IMR-90 (cell line): ENCODE results near the gene NPPC. TPM values are rescaled to one million over a fixed set of nuclear protein-coding genes. Genes with fewer than 3 reads are reported as not detected.

ENCODE experiments used
- ATAC-seq: fragments of 200-7000 bp; cut with Tn5 transposase; 2 replicates; pipeline ENCODE4 v1.9.1; 2020; ENCODE audit warnings: low read depth, mild to moderate bottlenecking, moderate library complexity
- BruUV-seq: library from RNA; stranded (reverse); fragments of 400-500 nt; replicated peaks from 2 replicates; lab custom pipeline; 2021; lab: Mats Ljungman, UMichigan
- CTCF ChIA-PET: fragments of 300-600 bp; formaldehyde crosslinking; extraction: SDS; loops from one replicate; lab custom pipeline; 2021; ENCODE audit warnings: antibody characterized with exemption; lab: Yijun Ruan, JAX
- POLR2A ChIA-PET: fragments of 300-600 bp; sonication (Branson Sonifier 250); formaldehyde crosslinking; loops from one replicate; lab custom pipeline; 2022; ENCODE audit warnings: antibody characterized with exemption; ENCODE audit not compliant: unreplicated experiment; lab: Charles Lee
- DNase-seq: peaks from one replicate; pipeline ENCODE4 v3.0.0; 2013
- H2AFZ ChIP-seq: replicated peaks from 2 replicates; pipeline ENCODE3; 2013; ENCODE audit warnings: low read length, mild to moderate bottlenecking; ENCODE audit not compliant: poor library complexity
- H2AK5ac ChIP-seq: 2 replicates; pipeline ENCODE4 v1.6.1; 2013; ENCODE audit warnings: low read depth, low read length, inconsistent platforms
- H2AK9ac ChIP-seq: replicated peaks from 2 replicates; pipeline ENCODE3; 2013; ENCODE audit warnings: mild to moderate bottlenecking, low read depth, low read length, moderate library complexity; ENCODE audit not compliant: poor library complexity
- H2BK120ac ChIP-seq: 2 replicates; pipeline ENCODE4 v1.6.1; 2013; ENCODE audit warnings: low read depth, low read length, inconsistent platforms
- H2BK15ac ChIP-seq: 3 replicates; pipeline ENCODE4 v1.6.1; 2013; ENCODE audit warnings: low read depth, low read length, inconsistent platforms
- H2BK20ac ChIP-seq: 2 replicates; pipeline ENCODE4 v1.6.1; 2013; ENCODE audit warnings: low read depth, mild to moderate bottlenecking, inconsistent platforms, low read length, moderate library complexity
- H2BK5ac ChIP-seq: 2 replicates; pipeline ENCODE4 v1.6.1; 2013; ENCODE audit warnings: mild to moderate bottlenecking, low read depth, low read length, inconsistent platforms; ENCODE audit not compliant: poor library complexity, severe bottlenecking
- H3K14ac ChIP-seq: replicated peaks from 2 replicates; pipeline ENCODE4 v1.6.1; 2013; ENCODE audit warnings: low read depth, low read length, inconsistent platforms
- H3K18ac ChIP-seq: 2 replicates; pipeline ENCODE4 v1.6.1; 2013; ENCODE audit warnings: low read depth, low read length, control low read depth
- H3K23ac ChIP-seq: 2 replicates; pipeline ENCODE4 v1.6.1; 2013; ENCODE audit warnings: low read depth, low read length, inconsistent platforms
- H3K27ac ChIP-seq: 2 replicates; pipeline ENCODE4 v1.5.1; 2013; ENCODE audit warnings: mild to moderate bottlenecking, control low read depth, low read length; ENCODE audit not compliant: insufficient read depth
- H3K27me3 ChIP-seq: 2 replicates; pipeline ENCODE4 v1.6.1; 2013; ENCODE audit warnings: low read length; ENCODE audit not compliant: control insufficient read depth, insufficient read depth
- H3K36me3 ChIP-seq: 2 replicates; pipeline ENCODE4 v1.6.1; 2013; ENCODE audit warnings: low read length, mixed read lengths; ENCODE audit not compliant: control insufficient read depth, insufficient read depth
- H3K4ac ChIP-seq: 2 replicates; pipeline ENCODE4 v1.6.1; 2013; ENCODE audit warnings: low read depth, low read length, inconsistent platforms
- H3K4me1 ChIP-seq: 2 replicates; pipeline ENCODE4 v1.6.1; 2013; ENCODE audit warnings: low read length, mixed read lengths; ENCODE audit not compliant: control insufficient read depth, insufficient read depth
- H3K4me2 ChIP-seq: 2 replicates; pipeline ENCODE4 v1.6.1; 2013; ENCODE audit warnings: low read depth, mild to moderate bottlenecking, control low read depth, low read length, moderate library complexity
- H3K4me3 ChIP-seq: 2 replicates; pipeline ENCODE4 v1.5.1; 2013; ENCODE audit warnings: low read depth, mild to moderate bottlenecking, control low read depth, low read length, moderate library complexity; ENCODE audit not compliant: insufficient read depth
- H3K56ac ChIP-seq: 2 replicates; pipeline ENCODE4 v1.6.1; 2013; ENCODE audit warnings: low read length, inconsistent platforms; ENCODE audit not compliant: insufficient read depth; ENCODE audit errors: extremely low read depth
- H3K79me1 ChIP-seq, 2 experiments: 2 replicates each; pipeline ENCODE4 v1.6.1; 2013; ENCODE audit warnings: low read length in 2 of 2, inconsistent platforms in 1 of 2, low read depth in 1 of 2
- H3K9ac ChIP-seq: 2 replicates; pipeline ENCODE4 v1.6.1; 2013; ENCODE audit warnings: low read depth, low read length, control low read depth
- H3K9me1 ChIP-seq: 2 replicates; pipeline ENCODE4 v1.6.1; 2013; ENCODE audit warnings: low read length, inconsistent platforms; ENCODE audit not compliant: insufficient read depth
- H3K9me3 ChIP-seq: 2 replicates; pipeline ENCODE4 v1.6.1; 2013; ENCODE audit warnings: low read length; ENCODE audit not compliant: control insufficient read depth, insufficient read depth
- H4K20me1 ChIP-seq: 2 replicates; pipeline ENCODE4 v1.6.1; 2013; ENCODE audit warnings: low read length, inconsistent platforms; ENCODE audit not compliant: insufficient read depth
- H4K5ac ChIP-seq: 2 replicates; pipeline ENCODE4 v1.6.1; 2013; ENCODE audit warnings: mild to moderate bottlenecking, low read depth, low read length, control low read depth
- H4K8ac ChIP-seq, 2 experiments: 2 replicates each; pipeline ENCODE4 v1.6.1; 2013; ENCODE audit warnings: low read depth in 2 of 2, low read length in 2 of 2, control low read depth in 1 of 2, inconsistent platforms in 1 of 2
- H4K91ac ChIP-seq: 2 replicates; pipeline ENCODE4 v1.6.1; 2013; ENCODE audit warnings: low read depth, low read length, inconsistent platforms; ENCODE audit not compliant: insufficient read depth
- BHLHE40 ChIP-seq: fragments of 150-350 bp; IDR thresholded peaks from 2 replicates; pipeline ENCODE4 v1.6.1; 2016; ENCODE audit warnings: mild to moderate bottlenecking, low read depth, low read length
- FOS ChIP-seq: fragments of 150-350 bp; IDR thresholded peaks from 2 replicates; pipeline ENCODE4 v1.6.1; 2016; ENCODE audit warnings: low read depth, low read length
- WGBS, 2 experiments: methylation state at CpG; one replicate each; pipeline versions ENCODE4 v1.1.5 to v1.1.7; 2013; ENCODE audit warnings: missing lambda C conversion rate in 2 of 2; ENCODE audit not compliant: insufficient read length in 1 of 2; ENCODE audit errors: extremely low coverage in 2 of 2; 5-methylcytosine and 5-hydroxymethylcytosine counted together
- dilution Hi-C: fragments of 300-500 bp; cut with HindIII; formaldehyde crosslinking; loops from one replicate; pipeline ENCODE4 v1.14.3; 2018; ENCODE audit warnings: low sequenced_read_pairs; ENCODE audit not compliant: unreplicated experiment
- in situ Hi-C: fragments of 300-500 bp; cut with MboI; formaldehyde crosslinking; loops from 3 replicates; pipeline ENCODE4 v1.14.3; 2019; ENCODE audit warnings: low sequenced_read_pairs, inconsistent platforms, mixed read lengths
- intact Hi-C: fragments of 100-400 bp; cut with micrococcal nuclease; formaldehyde crosslinking; loops from 2 replicates; pipeline ENCODE4 v1.10.0; 2022
- polyA plus RNA-seq, 3 experiments: library from polyadenylated mRNA; depleted of rRNA; stranded (reverse); fragments of >200 nt; gene quantifications; 2 replicates each; pipeline ENCODE4 v1.2.3, GENCODE V29; 2012; ENCODE audit warnings: low replicate concordance in 1 of 3
- total RNA-seq: library from RNA; depleted of rRNA; stranded (reverse); fragments of >200 nt; gene quantifications from 2 replicates; pipeline ENCODE4 v1.2.3, GENCODE V29; 2012
- TF ChIP-seq, protein P1 (sequence below): fragments of 150-350 bp; IDR thresholded peaks from 2 replicates; pipeline ENCODE4 v1.6.1; 2016; ENCODE audit warnings: low read depth, mild to moderate bottlenecking, low read length, moderate library complexity, borderline replicate concordance

Gene NPPC
- total and polyA plus RNA-seq, 2 of the 4 experiments (the other 2 are of a cell fraction), result 0.22 to 0.36 TPM

DNA sequence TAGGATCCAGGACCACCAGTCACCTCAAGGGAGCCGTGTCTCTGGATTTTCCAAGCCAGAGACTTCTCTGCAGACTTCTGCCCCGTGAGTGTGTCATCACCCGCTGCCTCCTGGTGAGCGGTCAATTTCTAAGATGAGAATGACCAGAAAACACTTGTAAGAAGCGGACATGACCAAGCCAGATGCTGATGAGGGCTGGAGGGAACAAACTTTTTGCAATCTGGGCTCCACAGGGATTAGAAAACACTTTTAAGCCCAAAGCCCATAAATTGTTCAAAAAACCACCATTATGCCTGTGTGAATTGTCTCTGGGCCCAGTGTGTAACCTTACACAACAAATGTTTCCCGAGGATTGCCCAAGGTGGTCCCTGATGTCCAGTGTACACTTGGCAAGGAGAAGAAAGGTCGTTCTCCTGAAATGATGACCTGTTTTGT is 5.3 kb upstream of the NPPC start:
- POLR2A ChIA-PET, result no interaction called here
- no peak for ATAC-seq
- in situ Hi-C loops, result loop anchor here (5.0 kb wide), 1 partner anchor 196 kb away; no protein-coding TSS in a partner anchor

More for the DNA sequence above, 5.3 kb upstream of the NPPC start:
- no peak overlapping the region for H3K4me3 ChIP-seq
- 0 out of 2 replicates have a peak, but pooled peaks cover under 1% of the 10 kb centered on the region for H4K20me1 ChIP-seq
- H4K5ac ChIP-seq, result no peak overlapping the region
- no peak overlapping the region for H3K18ac ChIP-seq
- no peak overlapping the region for H3K27ac ChIP-seq
- no peak overlapping the region for H2BK120ac ChIP-seq
- H2BK15ac ChIP-seq, result no peak overlapping the region
- H2AFZ ChIP-seq, result no peak overlapping the region
- no TSS peak for BruUV-seq
- no peak for TF ChIP-seq BHLHE40
- TF ChIP-seq, protein P1, sequence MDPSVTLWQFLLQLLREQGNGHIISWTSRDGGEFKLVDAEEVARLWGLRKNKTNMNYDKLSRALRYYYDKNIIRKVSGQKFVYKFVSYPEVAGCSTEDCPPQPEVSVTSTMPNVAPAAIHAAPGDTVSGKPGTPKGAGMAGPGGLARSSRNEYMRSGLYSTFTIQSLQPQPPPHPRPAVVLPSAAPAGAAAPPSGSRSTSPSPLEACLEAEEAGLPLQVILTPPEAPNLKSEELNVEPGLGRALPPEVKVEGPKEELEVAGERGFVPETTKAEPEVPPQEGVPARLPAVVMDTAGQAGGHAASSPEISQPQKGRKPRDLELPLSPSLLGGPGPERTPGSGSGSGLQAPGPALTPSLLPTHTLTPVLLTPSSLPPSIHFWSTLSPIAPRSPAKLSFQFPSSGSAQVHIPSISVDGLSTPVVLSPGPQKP, result no peak
- TF ChIP-seq FOS, result no peak
- no peak overlapping the region for H3K56ac ChIP-seq
- H3K4ac ChIP-seq, result no peak overlapping the region
- H3K36me3 ChIP-seq, result no peaks in the 10 kb centered on the region
- WGBS, 2 experiments, result 90% methylated on average over 2 of the region's 7 CpGs; no CpG with 5 or more reads in 1 of the 2 experiments
- no peak overlapping the region for H4K91ac ChIP-seq
- no peak overlapping the region for H2BK5ac ChIP-seq
- no peak overlapping the region for H3K9ac ChIP-seq
- no peaks in the 10 kb centered on the region for H3K4me1 ChIP-seq
- H2AK5ac ChIP-seq, result no peak overlapping the region
- no peak overlapping the region for H2BK20ac ChIP-seq
- no peak overlapping the region for H3K4me2 ChIP-seq
- no peak overlapping the region for H3K14ac ChIP-seq
- DNase-seq, result no peak
- no peaks in the 10 kb centered on the region for H3K9me1 ChIP-seq
- intact Hi-C loops, result no loop called here
- CTCF ChIA-PET, result no interaction called here
- peaks cover 76% of the 10 kb centered on the region for H3K27me3 ChIP-seq
- H3K9me3 ChIP-seq, result no peaks in the 10 kb centered on the region
- no peaks in the 10 kb centered on the region for H3K79me1 ChIP-seq
- dilution Hi-C loops, result no loop called here
- no peak overlapping the region for H2AK9ac ChIP-seq
- no peak overlapping the region for H3K23ac ChIP-seq
- H4K8ac ChIP-seq, result no peak overlapping the region
